ENCODE data around the gene SGCD. TPM values are rescaled to one million over a fixed set of nuclear protein-coding genes. Genes with fewer than 3 reads are reported as not detected.

Gene SGCD
- total RNA-seq, 2 experiments from 2014 or later = not detected

DNA sequence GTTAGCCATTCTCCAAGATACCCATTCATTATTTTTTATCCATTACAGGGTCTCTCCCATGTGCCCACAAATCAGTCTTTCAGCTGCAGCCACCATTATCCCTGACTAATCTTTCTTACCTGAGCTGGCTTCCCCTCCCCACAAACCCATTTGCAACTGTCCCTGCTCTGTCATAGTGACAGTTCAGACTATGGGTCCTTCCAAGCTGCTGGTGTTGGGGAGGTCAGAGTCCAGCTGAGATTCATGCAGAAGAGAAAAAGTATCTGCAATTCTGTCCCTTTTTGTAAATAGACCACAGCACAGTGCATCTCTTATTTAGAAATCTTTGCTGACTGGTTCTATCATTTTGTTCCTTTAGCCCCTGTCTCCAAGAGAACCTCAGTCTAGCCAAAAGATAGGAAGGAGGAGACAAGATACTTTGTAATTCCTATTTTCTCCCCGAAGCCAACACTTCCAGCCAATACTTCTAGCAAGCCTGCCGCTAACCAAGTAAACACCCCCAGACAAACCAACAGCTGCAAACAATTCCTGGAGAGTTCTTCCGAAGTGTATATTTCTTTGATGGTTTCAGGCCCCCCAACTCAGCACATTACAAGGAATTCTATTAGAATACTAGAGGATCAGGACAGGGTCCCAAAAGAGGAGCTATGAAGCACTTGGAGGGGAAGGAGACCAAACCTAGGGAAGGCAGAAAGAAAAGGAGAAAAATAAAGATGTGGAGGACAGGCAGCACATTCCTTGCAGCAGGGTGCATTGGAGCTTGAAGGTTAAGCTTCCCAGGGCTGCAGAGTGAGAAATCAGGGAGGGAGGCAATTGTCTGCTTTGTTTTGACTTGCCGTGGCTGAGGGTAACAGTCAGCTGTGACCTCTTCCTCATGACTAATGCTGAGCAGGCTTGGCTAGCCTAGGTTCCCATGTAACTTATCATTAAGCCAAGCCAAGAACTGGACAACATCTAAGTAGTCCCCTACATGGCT lies 148.5 kb downstream of the SGCD start:
- H3K4me3 ChIP-seq (ENCODE audit: low read depth, low read length, poor library complexity, severe bottlenecking) = no peak overlapping the region
- no peak overlapping the region for H3K27ac ChIP-seq (ENCODE audit: low read depth, low read length, poor library complexity, severe bottlenecking)
- no peaks in the 10 kb centered on the region for H3K9me3 ChIP-seq (ENCODE audit: low read length)
- H3K36me3 ChIP-seq (ENCODE audit: insufficient read depth, low read length) = no peaks in the 10 kb centered on the region
- H2AFZ ChIP-seq (ENCODE audit: low read length) = no peak overlapping the region
- TF ChIP-seq EZH2phosphoT487 (IDR thresholded peaks at IDR 0.05; ENCODE audit: borderline replicate concordance, low read depth, low read length) = no peak
- TF ChIP-seq, protein P1, sequence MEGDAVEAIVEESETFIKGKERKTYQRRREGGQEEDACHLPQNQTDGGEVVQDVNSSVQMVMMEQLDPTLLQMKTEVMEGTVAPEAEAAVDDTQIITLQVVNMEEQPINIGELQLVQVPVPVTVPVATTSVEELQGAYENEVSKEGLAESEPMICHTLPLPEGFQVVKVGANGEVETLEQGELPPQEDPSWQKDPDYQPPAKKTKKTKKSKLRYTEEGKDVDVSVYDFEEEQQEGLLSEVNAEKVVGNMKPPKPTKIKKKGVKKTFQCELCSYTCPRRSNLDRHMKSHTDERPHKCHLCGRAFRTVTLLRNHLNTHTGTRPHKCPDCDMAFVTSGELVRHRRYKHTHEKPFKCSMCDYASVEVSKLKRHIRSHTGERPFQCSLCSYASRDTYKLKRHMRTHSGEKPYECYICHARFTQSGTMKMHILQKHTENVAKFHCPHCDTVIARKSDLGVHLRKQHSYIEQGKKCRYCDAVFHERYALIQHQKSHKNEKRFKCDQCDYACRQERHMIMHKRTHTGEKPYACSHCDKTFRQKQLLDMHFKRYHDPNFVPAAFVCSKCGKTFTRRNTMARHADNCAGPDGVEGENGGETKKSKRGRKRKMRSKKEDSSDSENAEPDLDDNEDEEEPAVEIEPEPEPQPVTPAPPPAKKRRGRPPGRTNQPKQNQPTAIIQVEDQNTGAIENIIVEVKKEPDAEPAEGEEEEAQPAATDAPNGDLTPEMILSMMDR (conservative IDR thresholded peaks at IDR 0.05; ENCODE audit: low read length) = no peak
- no peak for DNase-seq (ENCODE audit: low spot score)
- CTCF ChIA-PET (ENCODE audit: unreplicated experiment) = no interaction called here
- no peaks in the 10 kb centered on the region for H3K4me1 ChIP-seq (ENCODE audit: insufficient read depth, low read length, poor library complexity, severe bottlenecking)
- POLR2A ChIA-PET = interaction anchor here (0.8 kb wide), 1 partner anchor 13 kb away, joined by 4 read pairs; no protein-coding TSS in a partner anchor
- no peaks in the 10 kb centered on the region for H3K79me2 ChIP-seq (ENCODE audit: insufficient read depth, low read depth, low read length)
- intact Hi-C loops (cut with micrococcal nuclease; ENCODE audit: unreplicated experiment) = no loop called here
- no peaks in the 10 kb centered on the region for H4K20me1 ChIP-seq (ENCODE audit: insufficient read depth, low read length)
- no TSS peak for BruUV-seq (replicated peaks)
- H3K4me2 ChIP-seq (ENCODE audit: low read length) = no peak overlapping the region
- H3K9me2 ChIP-seq (ENCODE audit: insufficient read depth, low read length) = no peaks in the 10 kb centered on the region

DNA sequence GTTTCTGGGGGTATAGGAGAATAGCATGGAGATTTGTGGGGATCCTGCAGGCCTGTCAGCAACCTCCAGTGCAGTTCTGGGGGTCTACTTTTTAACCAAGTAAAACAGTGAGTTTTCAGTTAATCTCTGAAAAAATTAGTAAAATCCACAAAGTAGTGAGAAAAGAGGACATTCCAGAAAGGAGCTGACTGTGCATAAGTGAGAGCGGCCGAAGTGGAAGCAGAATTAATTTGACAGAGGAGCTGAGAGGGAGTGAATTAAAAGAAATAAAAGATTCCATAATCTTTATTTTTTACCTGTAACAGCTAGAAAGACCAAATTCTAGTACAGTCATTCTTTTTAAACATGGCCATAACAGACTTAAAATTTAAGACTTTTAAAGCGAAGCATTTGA lies 149.2 kb downstream of the SGCD start:
- H3K4me2 ChIP-seq (ENCODE audit: low read length) = no peak overlapping the region
- H3K27ac ChIP-seq (ENCODE audit: low read depth, low read length, poor library complexity, severe bottlenecking) = no peak overlapping the region
- no peaks in the 10 kb centered on the region for H3K79me2 ChIP-seq (ENCODE audit: insufficient read depth, low read depth, low read length)
- no peak overlapping the region for H3K4me3 ChIP-seq (ENCODE audit: low read depth, low read length, poor library complexity, severe bottlenecking)
- H4K20me1 ChIP-seq (ENCODE audit: insufficient read depth, low read length) = no peaks in the 10 kb centered on the region
- ChIA-PET POLR2A (no interaction called here), CTCF (ENCODE audit: unreplicated experiment) (no interaction called here)
- TF ChIP-seq EZH2phosphoT487 (IDR thresholded peaks at IDR 0.05; ENCODE audit: borderline replicate concordance, low read depth, low read length) = no peak
- TF ChIP-seq, protein P1 (conservative IDR thresholded peaks at IDR 0.05; ENCODE audit: low read length) = no peak
- H3K9me2 ChIP-seq (ENCODE audit: insufficient read depth, low read length) = no peaks in the 10 kb centered on the region
- no peaks in the 10 kb centered on the region for H3K36me3 ChIP-seq (ENCODE audit: insufficient read depth, low read length)
- H3K4me1 ChIP-seq (ENCODE audit: insufficient read depth, low read length, poor library complexity, severe bottlenecking) = no peaks in the 10 kb centered on the region
- no peaks in the 10 kb centered on the region for H3K9me3 ChIP-seq (ENCODE audit: low read length)
- H2AFZ ChIP-seq (ENCODE audit: low read length) = no peak overlapping the region
- BruUV-seq (replicated peaks) = no TSS peak
- intact Hi-C loops (cut with micrococcal nuclease; ENCODE audit: unreplicated experiment) = no loop called here
- no peak for DNase-seq (ENCODE audit: low spot score)

DNA sequence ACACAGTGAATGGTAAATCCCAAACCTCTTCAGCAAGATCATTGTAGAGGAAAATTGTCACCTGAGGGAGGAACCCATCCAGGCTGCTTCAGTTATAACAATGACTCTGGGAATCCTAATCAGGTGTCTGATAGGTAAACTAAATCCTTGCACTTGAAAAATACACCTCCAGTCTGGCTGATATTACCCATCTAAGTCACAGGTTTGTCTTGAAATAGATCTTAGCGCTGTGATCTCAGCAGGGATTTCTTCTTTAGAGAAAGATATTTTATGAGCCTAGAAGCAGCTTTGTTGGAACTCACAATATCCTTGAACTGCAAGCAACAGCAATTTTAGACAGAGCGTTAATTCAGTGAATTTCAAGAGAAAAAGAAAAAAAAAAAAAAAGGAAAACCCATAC lies 149.7 kb downstream of the SGCD start:
- no peaks in the 10 kb centered on the region for H3K4me1 ChIP-seq (ENCODE audit: insufficient read depth, low read length, poor library complexity, severe bottlenecking)
- BruUV-seq (replicated peaks) = no TSS peak
- CTCF ChIA-PET (ENCODE audit: unreplicated experiment) = no interaction called here
- no peaks in the 10 kb centered on the region for H3K9me3 ChIP-seq (ENCODE audit: low read length)
- no peaks in the 10 kb centered on the region for H3K36me3 ChIP-seq (ENCODE audit: insufficient read depth, low read length)
- H3K4me2 ChIP-seq (ENCODE audit: low read length) = no peak overlapping the region
- no peaks in the 10 kb centered on the region for H3K9me2 ChIP-seq (ENCODE audit: insufficient read depth, low read length)
- intact Hi-C loops (cut with micrococcal nuclease; ENCODE audit: unreplicated experiment) = no loop called here
- no peak overlapping the region for H2AFZ ChIP-seq (ENCODE audit: low read length)
- H4K20me1 ChIP-seq (ENCODE audit: insufficient read depth, low read length) = no peaks in the 10 kb centered on the region
- no peak overlapping the region for H3K4me3 ChIP-seq (ENCODE audit: low read depth, low read length, poor library complexity, severe bottlenecking)
- TF ChIP-seq EZH2phosphoT487 (IDR thresholded peaks at IDR 0.05; ENCODE audit: borderline replicate concordance, low read depth, low read length) = no peak
- TF ChIP-seq, protein P1 (conservative IDR thresholded peaks at IDR 0.05; ENCODE audit: low read length) = no peak
- H3K27ac ChIP-seq (ENCODE audit: low read depth, low read length, poor library complexity, severe bottlenecking) = no peak overlapping the region
- no peaks in the 10 kb centered on the region for H3K79me2 ChIP-seq (ENCODE audit: insufficient read depth, low read depth, low read length)
- DNase-seq (ENCODE audit: low spot score) = no peak
- POLR2A ChIA-PET = no interaction called here

Data from OCI-LY7 (cell line).